ENCODE measurements around the gene ISM1. TPM values are rescaled to one million over a fixed set of nuclear protein-coding genes. Genes with fewer than 3 reads are reported as not detected.

Gene ISM1
- total and polyA plus RNA-seq, 2 of the 13 experiments (the other 11 are each of a cell fraction or from before 2014, with no cell fraction given) = 0.40 to 1.4 TPM

DNA sequence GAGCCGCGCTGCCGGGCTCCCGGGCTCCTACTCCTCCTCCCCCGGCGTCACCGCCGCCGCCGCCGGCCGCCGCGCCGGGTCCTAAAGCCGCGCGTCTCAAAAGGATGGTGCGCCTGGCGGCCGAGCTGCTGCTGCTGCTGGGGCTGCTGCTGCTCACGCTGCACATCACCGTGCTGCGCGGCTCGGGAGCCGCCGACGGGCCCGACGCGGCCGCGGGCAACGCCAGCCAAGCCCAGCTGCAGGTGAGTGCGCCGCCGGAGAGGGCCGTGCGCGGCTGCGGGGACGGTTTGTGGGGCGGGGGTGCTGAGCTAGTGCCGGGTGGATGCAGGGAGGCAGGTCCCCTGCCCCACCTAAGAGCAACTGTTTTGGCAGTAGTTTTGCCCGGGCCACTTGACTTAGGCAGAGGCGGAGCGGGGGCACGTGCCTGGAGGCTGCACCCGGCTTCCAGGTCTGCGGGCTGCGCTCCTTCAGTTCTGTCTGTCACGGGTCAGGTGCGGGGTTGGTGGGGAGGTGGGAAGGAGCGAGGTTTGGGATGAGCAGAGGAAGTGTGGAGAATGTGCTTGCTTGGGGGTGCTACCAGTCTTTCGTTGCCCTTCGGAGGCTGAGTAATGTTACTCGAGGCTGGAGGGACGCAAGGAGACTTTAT is 722 bp downstream of the ISM1 start (continued):
- peak; percentile 34 for TF ChIP-seq ZNF18 (CRISPR knock-in tag; IDR thresholded peaks at IDR 0.05; ENCODE audit: insufficient replicate concordance)
- no peak for TF ChIP-seq RFX3 (CRISPR knock-in tag; IDR thresholded peaks at IDR 0.05)
- TF ChIP-seq SMC3 (IDR thresholded peaks at IDR 0.05; ENCODE audit: low read length) = peak; percentile 2; the same call in 1 of the 2 replicates
- TF ChIP-seq, protein P1, sequence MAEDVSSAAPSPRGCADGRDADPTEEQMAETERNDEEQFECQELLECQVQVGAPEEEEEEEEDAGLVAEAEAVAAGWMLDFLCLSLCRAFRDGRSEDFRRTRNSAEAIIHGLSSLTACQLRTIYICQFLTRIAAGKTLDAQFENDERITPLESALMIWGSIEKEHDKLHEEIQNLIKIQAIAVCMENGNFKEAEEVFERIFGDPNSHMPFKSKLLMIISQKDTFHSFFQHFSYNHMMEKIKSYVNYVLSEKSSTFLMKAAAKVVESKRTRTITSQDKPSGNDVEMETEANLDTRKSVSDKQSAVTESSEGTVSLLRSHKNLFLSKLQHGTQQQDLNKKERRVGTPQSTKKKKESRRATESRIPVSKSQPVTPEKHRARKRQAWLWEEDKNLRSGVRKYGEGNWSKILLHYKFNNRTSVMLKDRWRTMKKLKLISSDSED (CRISPR knock-in tag; IDR thresholded peaks at IDR 0.05) = peak; percentile 62; the same call in 1 of the 2 replicates
- TF ChIP-seq CBX5 (CRISPR knock-in tag; IDR thresholded peaks at IDR 0.05; ENCODE audit: borderline replicate concordance) = 0 out of 2 replicates have a peak, but pooled peaks have one; percentile 62
- 0 out of 2 replicates have a peak, but pooled peaks have one; percentile 24 for TF ChIP-seq RFX5 (IDR thresholded peaks at IDR 0.05; ENCODE audit: low read depth, low read length)
- peak; percentile 53; the same call in 1 of the 2 replicates for TF ChIP-seq ZNF430 (CRISPR knock-in tag; IDR thresholded peaks at IDR 0.05)
- peak; percentile 77; the same call in 1 of the 2 replicates for TF ChIP-seq CENPT (CRISPR knock-in tag; IDR thresholded peaks at IDR 0.05; ENCODE audit: low read depth)
- 0 out of 2 replicates have a peak, but pooled peaks have one; percentile 32 for TF ChIP-seq KAT8 (CRISPR knock-in tag; IDR thresholded peaks at IDR 0.05)
- TF ChIP-seq CEBPG (CRISPR knock-in tag; IDR thresholded peaks at IDR 0.05) = no peak
- TF ChIP-seq, protein P2, sequence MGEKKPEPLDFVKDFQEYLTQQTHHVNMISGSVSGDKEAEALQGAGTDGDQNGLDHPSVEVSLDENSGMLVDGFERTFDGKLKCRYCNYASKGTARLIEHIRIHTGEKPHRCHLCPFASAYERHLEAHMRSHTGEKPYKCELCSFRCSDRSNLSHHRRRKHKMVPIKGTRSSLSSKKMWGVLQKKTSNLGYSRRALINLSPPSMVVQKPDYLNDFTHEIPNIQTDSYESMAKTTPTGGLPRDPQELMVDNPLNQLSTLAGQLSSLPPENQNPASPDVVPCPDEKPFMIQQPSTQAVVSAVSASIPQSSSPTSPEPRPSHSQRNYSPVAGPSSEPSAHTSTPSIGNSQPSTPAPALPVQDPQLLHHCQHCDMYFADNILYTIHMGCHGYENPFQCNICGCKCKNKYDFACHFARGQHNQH (CRISPR knock-in tag; IDR thresholded peaks at IDR 0.05) = no peak
- TF ChIP-seq, protein P3, sequence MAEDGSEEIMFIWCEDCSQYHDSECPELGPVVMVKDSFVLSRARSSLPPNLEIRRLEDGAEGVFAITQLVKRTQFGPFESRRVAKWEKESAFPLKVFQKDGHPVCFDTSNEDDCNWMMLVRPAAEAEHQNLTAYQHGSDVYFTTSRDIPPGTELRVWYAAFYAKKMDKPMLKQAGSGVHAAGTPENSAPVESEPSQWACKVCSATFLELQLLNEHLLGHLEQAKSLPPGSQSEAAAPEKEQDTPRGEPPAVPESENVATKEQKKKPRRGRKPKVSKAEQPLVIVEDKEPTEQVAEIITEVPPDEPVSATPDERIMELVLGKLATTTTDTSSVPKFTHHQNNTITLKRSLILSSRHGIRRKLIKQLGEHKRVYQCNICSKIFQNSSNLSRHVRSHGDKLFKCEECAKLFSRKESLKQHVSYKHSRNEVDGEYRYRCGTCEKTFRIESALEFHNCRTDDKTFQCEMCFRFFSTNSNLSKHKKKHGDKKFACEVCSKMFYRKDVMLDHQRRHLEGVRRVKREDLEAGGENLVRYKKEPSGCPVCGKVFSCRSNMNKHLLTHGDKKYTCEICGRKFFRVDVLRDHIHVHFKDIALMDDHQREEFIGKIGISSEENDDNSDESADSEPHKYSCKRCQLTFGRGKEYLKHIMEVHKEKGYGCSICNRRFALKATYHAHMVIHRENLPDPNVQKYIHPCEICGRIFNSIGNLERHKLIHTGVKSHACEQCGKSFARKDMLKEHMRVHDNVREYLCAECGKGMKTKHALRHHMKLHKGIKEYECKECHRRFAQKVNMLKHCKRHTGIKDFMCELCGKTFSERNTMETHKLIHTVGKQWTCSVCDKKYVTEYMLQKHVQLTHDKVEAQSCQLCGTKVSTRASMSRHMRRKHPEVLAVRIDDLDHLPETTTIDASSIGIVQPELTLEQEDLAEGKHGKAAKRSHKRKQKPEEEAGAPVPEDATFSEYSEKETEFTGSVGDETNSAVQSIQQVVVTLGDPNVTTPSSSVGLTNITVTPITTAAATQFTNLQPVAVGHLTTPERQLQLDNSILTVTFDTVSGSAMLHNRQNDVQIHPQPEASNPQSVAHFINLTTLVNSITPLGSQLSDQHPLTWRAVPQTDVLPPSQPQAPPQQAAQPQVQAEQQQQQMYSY (CRISPR knock-in tag; IDR thresholded peaks at IDR 0.05) = 0 out of 2 replicates have a peak, but pooled peaks have one; percentile 28
- TF ChIP-seq ZNF891 (CRISPR knock-in tag; IDR thresholded peaks at IDR 0.05) = peak; percentile 61; the same call in 1 of the 2 replicates
- no peak; the same call in 1 of the 2 replicates for TF ChIP-seq SPEN (CRISPR knock-in tag; IDR thresholded peaks at IDR 0.05; ENCODE audit: low read depth)
- peak; percentile 39; the same call in 1 of the 2 replicates for TF ChIP-seq ZNF124 (CRISPR knock-in tag; IDR thresholded peaks at IDR 0.05)
- TF ChIP-seq ZNF543 (CRISPR knock-in tag; IDR thresholded peaks at IDR 0.05) = 0 out of 2 replicates have a peak, but pooled peaks have one; percentile 42
- TF ChIP-seq ZMAT3 (CRISPR knock-in tag; conservative IDR thresholded peaks at IDR 0.05) = 0 out of 2 replicates have a peak, but pooled peaks have one; percentile 56
- peak; percentile 26; the same call in 1 of the 2 replicates for TF ChIP-seq AHR (CRISPR knock-in tag; IDR thresholded peaks at IDR 0.05)
- peak; percentile 49; the same call in 1 of the 2 replicates for TF ChIP-seq ELF3 (CRISPR knock-in tag; IDR thresholded peaks at IDR 0.05)
- peak; percentile 58 for TF ChIP-seq ASH2L (IDR thresholded peaks at IDR 0.05; ENCODE audit: insufficient read length, low read depth, low read length)
- 0 out of 2 replicates have a peak, but pooled peaks have one; percentile 10 for TF ChIP-seq TGIF2 (CRISPR knock-in tag; IDR thresholded peaks at IDR 0.05)

Data from HepG2 (cell line).